HG03097 (cell line): ENCODE measurements around the gene SLC8B1.

Experiments
- ATAC-seq: cut with Tn5 transposase; IDR thresholded peaks from one replicate; pipeline ENCODE4 v1.9.1; 2021; ENCODE audit not compliant: unreplicated experiment, low FRiP score

Gene SLC8B1

GRCh38 chr12:113248842-113249435 is 86.0 kb downstream of the SLC8B1 start:
- no peak for ATAC-seq
